ENCODE results near the gene HDAC5.

GRCh38 chr17:44070455-44071197, 52.8 kb downstream of the HDAC5 start, which contains the start of gene G6PC3:
- TF ChIP-seq FOXP2 (optimal IDR thresholded peaks at IDR 0.05; ENCODE audit: borderline replicate concordance, extremely low read depth, extremely low read length, insufficient read depth) (peak; percentile 92), POLR2AphosphoS5 (IDR thresholded peaks at IDR 0.05; ENCODE audit: low read depth, low read length) (peak; percentile 94)
